Measurements from ENCODE around the gene QRICH1.

- TF ChIP-seq CTCF (conservative IDR thresholded peaks at IDR 0.05): no peak
- TF ChIP-seq EZH2 (IDR thresholded peaks at IDR 0.05; ENCODE audit: low read depth): no peak
Observed at GRCh38 chr3:49131576-49131975, 37.7 kb upstream of the QRICH1 start.
